ENCODE data around the gene KRT6C.
"Not testable (repeated sequence)": the region's sequence is repeated elsewhere in the genome, so short reads cannot be mapped to it uniquely, and the experiment has no call there.

The KRT6C gene

GRCh38 chr12:52499806-52500560 lies 26.4 kb upstream of the KRT6C start:
- no peak for DNase-seq (ENCODE audit: low spot score)

- DNase-seq (ENCODE audit: low spot score), result no peak
These were observed 25.3 kb upstream of the KRT6C start for GRCh38 chr12:52498946-52499345.

DNA sequence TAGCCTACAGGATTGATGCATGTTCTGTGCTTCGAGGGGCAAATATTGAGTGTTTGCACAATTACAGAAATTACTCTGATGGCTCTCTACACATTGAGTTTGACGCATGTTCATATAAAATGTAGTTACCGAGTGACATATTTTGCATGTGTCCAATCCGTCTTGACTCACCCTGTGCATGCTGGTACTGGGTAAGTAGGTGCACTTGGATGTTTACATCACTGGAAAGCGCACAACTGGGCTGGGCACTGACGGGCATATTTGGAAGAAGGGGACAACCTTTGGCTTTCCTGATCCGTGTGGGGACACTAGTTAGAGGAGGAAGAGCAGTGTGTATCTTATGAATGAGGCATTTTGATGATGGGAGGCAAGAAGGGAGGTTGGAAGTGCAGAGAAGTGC lies 24.4 kb upstream of the KRT6C start:
- no peak for DNase-seq (ENCODE audit: low spot score)

DNA sequence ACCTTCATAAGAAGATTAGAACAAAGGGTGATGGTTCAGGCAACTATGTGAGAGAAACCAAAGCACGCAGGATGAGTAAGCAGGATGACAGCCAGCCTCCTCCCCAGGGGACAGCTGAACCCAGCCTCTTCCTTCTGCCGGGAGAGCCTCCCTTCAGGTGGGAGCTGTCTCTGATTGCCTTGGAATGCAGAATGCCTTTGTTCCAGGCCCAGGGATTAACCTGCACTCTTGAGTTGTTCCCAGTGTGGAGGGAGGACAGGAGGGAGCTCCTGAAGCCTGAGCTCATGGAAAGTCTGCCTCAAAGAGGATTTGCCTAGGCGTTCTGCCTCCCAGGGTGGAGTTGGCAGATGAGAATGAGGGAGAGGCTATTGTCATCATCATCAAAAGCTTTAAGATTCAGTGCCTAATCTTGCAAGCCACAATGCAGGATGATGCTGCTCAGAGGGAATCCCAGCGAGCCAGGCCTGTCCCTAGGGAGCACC lies 23.0 kb upstream of the KRT6C start:
- no peak for DNase-seq (ENCODE audit: low spot score)

DNA sequence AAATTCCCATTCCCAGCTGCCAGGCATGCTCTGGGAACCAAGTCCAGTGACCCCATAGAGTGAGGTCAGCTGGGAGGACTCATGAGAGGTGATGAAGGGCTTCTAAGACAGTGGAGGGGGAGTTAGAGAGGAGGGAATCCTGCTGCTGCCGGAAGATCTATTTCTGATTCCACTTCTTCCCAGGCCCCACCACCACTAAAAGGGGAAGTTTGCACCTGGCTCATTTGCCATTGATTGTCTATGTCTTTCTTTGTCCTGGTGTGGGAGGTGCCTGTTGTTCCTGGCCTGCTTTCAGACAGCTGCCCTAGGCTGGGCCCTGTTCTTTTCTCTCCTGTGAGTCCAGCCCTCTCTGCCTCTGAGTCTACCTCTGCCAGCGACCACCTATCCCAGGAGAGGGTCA lies 22.4 kb upstream of the KRT6C start:
- DNase-seq (ENCODE audit: low spot score), result no peak

- DNase-seq (ENCODE audit: low spot score), result no peak
These were observed 21.8 kb upstream of the KRT6C start for GRCh38 chr12:52495389-52495788.

- DNase-seq (ENCODE audit: low spot score), result no peak
These were observed 20.9 kb upstream of the KRT6C start for GRCh38 chr12:52494518-52494917.

- DNase-seq (ENCODE audit: low spot score), result no peak
These were observed 20.5 kb upstream of the KRT6C start for GRCh38 chr12:52494100-52494499.

GRCh38 chr12:52493172-52493571 lies 19.6 kb upstream of the KRT6C start, which contains the start of gene KRT6A:
Gene KRT6A, minus strand, starts transcription at chr12:52493257. Its CDS starts 69 bp downstream, at chr12:52493188.
- no peak for DNase-seq (ENCODE audit: low spot score)

GRCh38 chr12:52492405-52492804 lies 18.8 kb upstream of the KRT6C start:
- DNase-seq (ENCODE audit: low spot score), result not testable (repeated sequence)

DNA sequence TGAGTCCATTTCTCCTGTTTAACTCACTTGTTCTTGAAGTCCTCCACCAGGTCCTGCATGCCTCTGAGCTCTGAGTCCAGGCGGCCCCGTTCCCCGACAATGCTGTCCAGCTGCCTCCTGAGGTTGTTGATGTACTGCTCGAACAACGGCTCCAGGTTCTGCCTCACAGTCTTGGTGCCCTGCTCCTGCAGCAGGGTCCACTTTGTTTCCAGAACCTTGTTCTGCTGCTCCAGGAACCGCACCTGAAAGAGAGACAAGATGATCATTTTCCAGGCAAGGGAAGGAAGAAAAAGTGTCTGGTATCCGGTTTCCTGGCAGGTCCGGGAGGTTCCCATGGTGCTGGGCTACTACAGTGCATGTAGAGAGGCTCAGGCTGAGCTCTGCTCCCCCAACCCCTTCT lies 17.9 kb upstream of the KRT6C start:
- not testable (repeated sequence) for DNase-seq (ENCODE audit: low spot score)

DNA sequence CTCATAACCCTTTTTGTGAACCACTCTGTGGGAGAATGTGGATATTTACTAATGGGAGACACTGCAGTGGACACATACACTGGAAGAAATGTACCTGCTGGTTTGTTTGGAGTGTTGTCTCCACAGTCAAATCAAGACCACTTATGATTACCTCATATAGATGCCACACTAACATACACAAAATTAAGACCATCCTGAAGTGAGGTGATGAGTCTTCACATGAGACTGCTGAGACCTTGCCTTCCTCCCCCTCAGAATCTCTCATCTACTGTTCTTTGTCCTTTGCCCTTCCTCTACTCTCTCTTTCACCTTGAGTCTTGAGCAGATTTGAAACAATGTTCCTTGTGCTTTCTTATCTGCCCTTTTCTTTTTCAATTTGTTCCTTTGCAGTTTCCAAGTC lies 15.1 kb upstream of the KRT6C start:
- DNase-seq (ENCODE audit: low spot score), result no peak

DNA sequence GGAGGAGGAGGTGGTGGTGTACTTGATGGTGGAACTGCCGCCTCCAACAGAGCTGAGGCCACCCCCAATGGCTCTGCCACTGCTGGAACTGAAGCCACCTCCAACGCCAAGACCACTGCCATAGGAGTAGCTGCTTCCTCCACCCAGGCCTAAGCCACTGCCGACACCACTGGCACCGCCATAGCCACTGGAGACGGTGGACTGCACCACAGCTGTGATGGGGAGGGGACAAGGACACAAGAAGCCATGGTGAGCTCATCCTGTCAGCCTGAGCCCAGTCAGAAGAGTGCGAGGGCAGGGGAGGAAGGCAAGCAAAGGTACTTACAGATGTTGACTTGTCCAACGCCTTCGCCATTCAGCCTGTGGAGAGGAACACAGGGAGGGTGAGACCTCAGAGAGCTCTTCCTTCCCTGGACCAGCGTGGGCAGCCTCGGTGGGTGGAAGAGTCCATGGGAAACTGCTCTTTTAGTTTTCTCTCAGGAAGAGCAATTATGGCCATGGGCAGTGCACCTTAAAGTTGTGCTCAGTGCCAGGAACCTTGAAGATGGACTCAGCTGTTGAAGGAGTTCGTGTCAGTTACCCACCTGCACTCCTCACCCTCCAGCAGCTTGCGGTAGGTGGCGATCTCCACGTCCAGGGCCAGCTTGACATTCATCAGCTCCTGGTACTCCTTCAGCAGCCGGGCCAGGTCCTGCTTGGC lies 14.3 kb upstream of the KRT6C start:
- not testable (repeated sequence) for DNase-seq (ENCODE audit: low spot score)

DNA sequence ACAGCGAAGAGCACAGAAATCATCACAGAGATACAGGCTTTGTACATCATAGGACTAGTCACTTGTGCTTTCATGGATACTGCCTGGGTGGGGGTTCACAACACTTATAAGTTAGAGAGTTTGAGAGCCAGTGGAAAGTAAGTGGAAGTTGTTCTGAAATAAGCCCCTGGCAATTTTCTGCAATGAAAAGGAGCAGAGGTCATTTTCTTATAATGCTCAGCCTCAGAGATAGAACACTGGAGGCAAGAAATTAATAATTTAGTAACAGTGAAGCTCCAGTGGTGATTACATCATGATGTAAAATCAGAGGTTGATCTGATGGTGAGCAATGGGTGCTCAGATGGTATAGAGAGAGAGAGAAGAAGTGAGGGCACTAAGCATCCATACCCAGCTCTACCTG lies 13.6 kb upstream of the KRT6C start:
- no peak for DNase-seq (ENCODE audit: low spot score)

GRCh38 chr12:52486166-52487105 lies 12.8 kb upstream of the KRT6C start:
- DNase-seq (ENCODE audit: low spot score), result no peak

- DNase-seq (ENCODE audit: low spot score), result no peak
These were observed 6.5 kb upstream of the KRT6C start for GRCh38 chr12:52480073-52480472.

DNA sequence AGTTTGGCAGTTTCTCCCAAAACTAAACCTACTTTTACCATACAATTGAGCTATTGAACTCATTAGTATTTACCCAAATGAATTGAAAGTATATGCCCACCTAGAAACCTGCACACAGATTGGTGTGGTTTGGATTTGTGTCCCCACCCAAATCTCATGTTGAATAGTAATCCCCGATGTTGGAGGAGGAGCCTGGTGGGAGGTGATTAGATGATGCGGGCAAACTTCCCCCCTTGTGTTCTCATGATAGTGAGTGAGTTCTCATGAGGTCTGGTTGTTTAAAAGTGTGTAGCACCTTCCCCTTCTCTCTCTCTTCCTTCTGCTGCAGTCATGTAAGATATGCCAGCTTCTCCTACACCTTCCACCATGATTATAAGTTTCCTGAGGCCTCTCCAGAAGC lies 4.0 kb upstream of the KRT6C start:
- DNase-seq (ENCODE audit: low spot score), result no peak

DNA sequence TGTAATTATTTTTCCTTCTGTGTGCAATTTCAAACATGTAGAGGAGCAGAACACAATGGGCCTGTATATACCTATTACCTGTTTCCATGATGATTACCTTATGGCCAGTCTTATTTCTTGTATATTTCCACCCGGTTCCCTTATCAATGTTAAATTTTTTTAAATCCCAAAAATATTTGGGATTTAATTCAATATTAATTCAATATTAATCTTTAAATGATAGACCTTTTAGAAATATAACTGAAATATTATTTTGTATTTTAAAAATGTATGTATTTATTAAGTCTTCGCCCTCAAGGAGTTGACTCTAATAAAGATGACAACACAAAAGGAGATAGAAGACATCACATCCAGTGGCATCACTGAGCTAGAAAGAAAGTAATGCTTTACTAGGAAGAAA lies 607 bp upstream of the KRT6C start:
- DNase-seq (ENCODE audit: low spot score), result no peak

DNA sequence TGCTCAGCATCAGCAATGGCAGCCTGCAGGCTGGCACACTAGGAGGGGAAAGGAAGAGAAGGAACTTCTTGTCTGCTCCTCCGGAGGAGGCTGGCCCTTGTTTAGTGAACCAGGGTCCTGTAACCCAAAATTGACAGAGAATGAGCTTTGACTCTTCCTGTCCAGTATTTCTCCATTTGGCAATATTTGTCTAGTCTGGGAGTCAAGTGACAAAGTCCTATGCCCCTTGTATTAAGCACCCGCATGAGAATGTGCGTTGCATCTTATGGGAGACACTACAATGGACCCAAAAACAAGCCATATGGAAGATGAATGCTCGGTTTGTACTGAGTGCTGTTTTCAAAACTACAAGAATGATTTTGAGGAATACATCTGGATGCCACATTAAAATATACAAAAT lies 3.8 kb downstream of the KRT6C start:
- DNase-seq (ENCODE audit: low spot score), result no peak

GRCh38 chr12:52464897-52465296 lies 8.7 kb downstream of the KRT6C start:
- DNase-seq (ENCODE audit: low spot score), result no peak

- DNase-seq (ENCODE audit: low spot score), result no peak
These were observed 11.9 kb downstream of the KRT6C start for GRCh38 chr12:52461693-52462092.

DNA sequence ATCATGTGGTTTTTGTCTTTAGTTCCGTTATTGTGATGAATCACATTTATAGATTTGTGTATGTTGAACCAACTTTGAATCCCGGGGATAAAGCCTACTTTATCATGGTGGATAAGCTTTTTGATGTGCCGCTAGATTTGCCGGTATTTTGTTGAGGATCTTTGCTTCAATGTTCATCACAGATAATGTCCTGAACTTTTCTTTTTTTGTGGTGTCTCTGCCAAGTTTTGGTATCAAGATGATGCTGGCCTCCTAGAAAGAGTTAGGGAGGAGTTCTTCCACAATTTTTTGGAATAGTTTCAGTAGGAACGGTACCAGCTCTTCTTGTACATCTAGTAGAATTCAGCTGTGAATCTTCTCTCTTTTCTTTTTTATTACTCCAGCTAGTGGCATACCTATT lies 14.7 kb downstream of the KRT6C start:
- DNase-seq (ENCODE audit: low spot score), result no peak
